Measurements from ENCODE around the gene DCTD. TPM values are rescaled to one million over a fixed set of nuclear protein-coding genes. Genes with fewer than 3 reads are reported as not detected.

The DCTD gene
- total and polyA plus RNA-seq, 2 of the 13 experiments (the other 11 are each of a cell fraction or from before 2014, with no cell fraction given) = 85.1 to 95.3 TPM

DNA sequence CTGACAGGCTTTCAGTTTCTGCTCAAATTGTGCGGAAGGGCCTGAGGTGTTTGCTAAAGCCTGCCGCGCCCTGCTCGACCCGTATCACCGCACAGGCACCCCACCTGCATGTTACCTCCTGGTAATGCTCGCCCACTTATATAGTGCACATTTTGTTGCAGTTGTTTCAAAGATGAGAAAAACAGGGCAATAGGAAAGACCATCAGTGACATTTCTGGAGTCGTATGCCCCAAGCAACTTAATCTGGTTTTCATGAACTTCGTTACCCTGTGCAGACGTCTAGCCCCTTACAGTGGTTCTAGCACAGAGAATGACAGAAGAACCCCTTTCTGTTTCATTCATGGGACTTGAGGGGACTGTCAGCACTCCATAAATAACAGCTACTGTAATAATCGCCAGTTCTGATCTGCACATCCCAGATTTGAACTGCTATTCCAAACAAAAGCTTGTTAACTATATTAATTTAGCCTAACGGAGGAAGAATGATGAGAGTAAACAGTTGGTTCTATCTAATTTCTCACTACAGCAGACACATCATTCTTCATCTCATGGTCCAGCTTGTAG lies 940 bp upstream of the DCTD start (continued):
- TF ChIP-seq ZNF292 (CRISPR knock-in tag; IDR thresholded peaks at IDR 0.05; ENCODE audit: borderline replicate concordance, low read depth) (peak; percentile 9; the same call in 1 of the 2 replicates), WIZ (CRISPR knock-in tag; IDR thresholded peaks at IDR 0.05) (0 out of 2 replicates have a peak, but pooled peaks have one; percentile 7), FOXC1 (CRISPR knock-in tag; IDR thresholded peaks at IDR 0.05; ENCODE audit: borderline replicate concordance) (0 out of 2 replicates have a peak, but pooled peaks have one; percentile 4), TOPORS (CRISPR knock-in tag; IDR thresholded peaks at IDR 0.05) (no peak), ZNF616 (CRISPR knock-in tag; IDR thresholded peaks at IDR 0.05; ENCODE audit: low read depth) (0 out of 2 replicates have a peak, but pooled peaks have one; percentile 58)

DNA sequence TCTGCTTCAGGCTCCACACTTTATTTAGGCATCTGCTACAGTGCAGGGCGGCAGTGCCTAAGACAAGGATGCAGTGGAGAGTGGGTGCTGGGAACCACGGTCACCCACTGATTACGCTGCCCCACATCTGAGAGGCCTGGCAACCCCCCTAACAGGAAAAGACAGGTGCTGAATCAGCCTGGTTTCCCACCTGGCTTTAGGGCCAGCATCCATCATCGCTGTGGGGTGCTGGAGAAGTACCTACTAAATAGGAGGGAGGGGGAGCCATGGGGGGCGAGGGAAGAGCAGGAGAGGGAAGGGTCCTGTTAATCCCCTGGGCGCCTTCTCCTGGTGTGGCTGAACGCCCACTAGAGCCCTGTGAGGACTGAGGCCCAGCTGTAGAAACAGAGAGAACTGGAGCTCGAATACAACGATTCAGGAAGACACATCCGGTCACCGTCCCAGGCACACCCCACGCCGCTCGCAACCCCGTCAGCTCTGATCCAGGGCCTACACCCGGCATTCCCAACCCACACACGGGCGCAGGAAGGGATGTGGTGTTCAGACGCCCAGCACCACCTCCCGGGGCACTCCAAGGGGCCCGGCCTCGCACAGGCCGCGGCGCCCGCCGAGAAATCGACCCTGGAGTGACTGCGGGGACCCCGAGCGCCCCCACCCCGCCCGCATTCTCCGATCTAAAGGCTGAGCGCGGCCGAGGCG lies 554 bp downstream of the DCTD start:
- ChIA-PET CTCF (ENCODE audit: low intra/inter-chr PET ratio, low total read pairs) (interaction anchor here (1.1 kb wide), 1 partner anchor 9 kb away, joined by 3 read pairs; no protein-coding TSS in a partner anchor), POLR2A (interaction anchor here (0.6 to 2.1 kb wide), 7 partner anchors 9 to 39 kb away, joined by 3 to 34 read pairs (median 5); no protein-coding TSS in a partner anchor)
- Histone ChIP-seq H2AFZ (ENCODE audit: low read length) (no peak overlapping the region), H3K27me3 (ENCODE audit: control insufficient read depth in 1 of 2, insufficient read depth in 2 of 2, low read length in 2 of 2) (no peaks in the 10 kb centered on the region), H3K9ac (ENCODE audit: insufficient read depth, low read depth, low read length) (peak overlapping the region; percentile 98), H3K36me3 (replicated peaks in 1 of 2; ENCODE audit: control insufficient read depth in 1 of 2, insufficient read depth in 2 of 2, low read length in 2 of 2) (peaks cover 5 to 27% of the 10 kb centered on the region in 2 experiments), H3K4me3 (replicated peaks in 1 of 3; ENCODE audit: insufficient read depth in 1 of 3, low read depth in 2 of 3, low read length in 3 of 3) (peak overlapping the region; percentile 51 to 87 (median 76)), H3K4me1 (ENCODE audit: insufficient read depth, low read length) (peaks cover 74% of the 10 kb centered on the region), H3K9me3 (ENCODE audit: low read length) (no peaks in the 10 kb centered on the region), H3K79me2 (ENCODE audit: insufficient read depth, low read length) (peaks cover 32% of the 10 kb centered on the region), H3K4me2 (ENCODE audit: low read depth, low read length) (peak overlapping the region; percentile 88), H4K20me1 (ENCODE audit: insufficient read depth, low read length) (no peaks in the 10 kb centered on the region), H3K27ac (ENCODE audit: extremely low read length, insufficient read depth, low read length) (peak overlapping the region; percentile 86)
- ATAC-seq = peak; percentile 58
- WGBS (ENCODE audit: low lambda C conversion rate) = 43% methylated on average over 8 of the region's 38 CpGs
- FAIRE-seq = no peak
- intact Hi-C loops (cut with micrococcal nuclease; ENCODE audit: unreplicated experiment) = loop anchor here (1.0 kb wide), 1 partner anchor 18 kb away; no protein-coding TSS in a partner anchor
- BruUV-seq (replicated peaks) = no TSS peak
- in situ Hi-C loops (cut with HindIII; ENCODE audit: extremely low pct_ligation_motif_present, low pct_unique_long_range_greater_than_20kb) = no loop called here
- no peak for DNase-seq (ENCODE audit: low spot score)
- TF ChIP-seq GZF1 (CRISPR knock-in tag; IDR thresholded peaks at IDR 0.05) (no peak), ZNF296 (CRISPR knock-in tag; conservative IDR thresholded peaks at IDR 0.05) (no peak), ZNF430 (CRISPR knock-in tag; IDR thresholded peaks at IDR 0.05) (0 out of 2 replicates have a peak, but pooled peaks have one; percentile 14), NCOA5 (CRISPR knock-in tag; IDR thresholded peaks at IDR 0.05) (no peak), ETV6 (CRISPR knock-in tag; conservative IDR thresholded peaks at IDR 0.05) (no peak), RAD51 (IDR thresholded peaks at IDR 0.05; ENCODE audit: borderline replicate concordance) (no peak), ZNF605 (CRISPR knock-in tag; IDR thresholded peaks at IDR 0.05) (no peak; the same call in 1 of the 2 replicates), MEF2D (CRISPR knock-in tag; IDR thresholded peaks at IDR 0.05) (no peak), ZNF121 (CRISPR knock-in tag; IDR thresholded peaks at IDR 0.05) (no peak)
- TF ChIP-seq, protein P1, sequence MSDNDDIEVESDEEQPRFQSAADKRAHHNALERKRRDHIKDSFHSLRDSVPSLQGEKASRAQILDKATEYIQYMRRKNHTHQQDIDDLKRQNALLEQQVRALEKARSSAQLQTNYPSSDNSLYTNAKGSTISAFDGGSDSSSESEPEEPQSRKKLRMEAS (IDR thresholded peaks at IDR 0.05) = peak; percentile 49

Data from HepG2 (cell line).